ENCODE data around the gene ANKRD50.

DNA sequence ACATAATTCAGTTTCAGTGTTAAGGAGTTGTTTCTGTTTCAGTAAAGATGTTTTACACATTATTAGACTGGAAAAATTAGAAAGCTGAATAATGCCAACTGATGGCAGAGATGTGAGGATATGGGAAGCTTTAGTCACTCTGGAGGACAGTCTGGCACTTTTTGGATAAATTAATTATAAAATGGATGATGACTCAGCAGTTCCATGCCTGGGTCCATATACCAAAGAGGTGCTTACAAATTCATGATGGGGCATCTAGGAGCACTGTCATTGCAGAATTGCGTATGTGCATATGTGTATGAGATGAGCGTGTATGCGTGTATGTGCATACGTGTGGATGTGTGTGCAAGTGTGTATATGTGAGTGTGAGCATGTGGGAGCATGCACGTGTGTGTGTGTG is 31.2 kb upstream of the ANKRD50 start:
- no peak for TF ChIP-seq POLR2A (IDR thresholded peaks at IDR 0.05)
- TF ChIP-seq, protein P1, sequence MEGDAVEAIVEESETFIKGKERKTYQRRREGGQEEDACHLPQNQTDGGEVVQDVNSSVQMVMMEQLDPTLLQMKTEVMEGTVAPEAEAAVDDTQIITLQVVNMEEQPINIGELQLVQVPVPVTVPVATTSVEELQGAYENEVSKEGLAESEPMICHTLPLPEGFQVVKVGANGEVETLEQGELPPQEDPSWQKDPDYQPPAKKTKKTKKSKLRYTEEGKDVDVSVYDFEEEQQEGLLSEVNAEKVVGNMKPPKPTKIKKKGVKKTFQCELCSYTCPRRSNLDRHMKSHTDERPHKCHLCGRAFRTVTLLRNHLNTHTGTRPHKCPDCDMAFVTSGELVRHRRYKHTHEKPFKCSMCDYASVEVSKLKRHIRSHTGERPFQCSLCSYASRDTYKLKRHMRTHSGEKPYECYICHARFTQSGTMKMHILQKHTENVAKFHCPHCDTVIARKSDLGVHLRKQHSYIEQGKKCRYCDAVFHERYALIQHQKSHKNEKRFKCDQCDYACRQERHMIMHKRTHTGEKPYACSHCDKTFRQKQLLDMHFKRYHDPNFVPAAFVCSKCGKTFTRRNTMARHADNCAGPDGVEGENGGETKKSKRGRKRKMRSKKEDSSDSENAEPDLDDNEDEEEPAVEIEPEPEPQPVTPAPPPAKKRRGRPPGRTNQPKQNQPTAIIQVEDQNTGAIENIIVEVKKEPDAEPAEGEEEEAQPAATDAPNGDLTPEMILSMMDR (IDR thresholded peaks at IDR 0.05): no peak
- no peak for TF ChIP-seq POLR2AphosphoS5 (IDR thresholded peaks at IDR 0.05)
